Activated CD4-positive, alpha-beta T cell treated with anti-CD3 and anti-CD28 coated beads, Interleukin-2, amount 10 ng/mL, durations not matched to agents 7 days and 5 days (primary cell): ENCODE measurements around the gene KRTAP4-2. TPM values are rescaled to one million over a fixed set of nuclear protein-coding genes. Genes with fewer than 3 reads are reported as not detected.
"Not testable (repeated sequence)": the region's sequence is repeated elsewhere in the genome, so short reads cannot be mapped to it uniquely, and the experiment has no call there.

Experiments
- CTCF ChIA-PET: fragments of 350-600 bp; sonication (Branson Sonifier 250); formaldehyde crosslinking; loops from one replicate; lab custom pipeline; 2021; ENCODE audit warnings: antibody characterized with exemption; lab: Charles Lee
- POLR2A ChIA-PET: fragments of 350-600 bp; sonication (Branson Sonifier 250); formaldehyde crosslinking; loops from one replicate; lab custom pipeline; 2021; ENCODE audit warnings: antibody characterized with exemption; lab: Charles Lee
- DNase-seq: peaks from one replicate; pipeline ENCODE4 v3.0.0-alpha.2; 2020
- H3K27ac Mint-ChIP-seq: one replicate; pipeline ENCODE4 v1.8.0; 2021; ENCODE audit warnings: mild to moderate bottlenecking, moderate library complexity, mixed read lengths
- H3K27me3 Mint-ChIP-seq: one replicate; pipeline ENCODE4 v1.8.0; 2021; ENCODE audit warnings: mixed read lengths
- H3K36me3 Mint-ChIP-seq: one replicate; pipeline ENCODE4 v1.8.0; 2021; ENCODE audit warnings: low read depth, mixed read lengths
- H3K4me1 Mint-ChIP-seq: one replicate; pipeline ENCODE4 v1.8.0; 2021; ENCODE audit warnings: mixed read lengths
- H3K4me3 Mint-ChIP-seq: one replicate; pipeline ENCODE4 v1.8.0; 2021; ENCODE audit warnings: mild to moderate bottlenecking, moderate library complexity, mixed read lengths
- H3K9me3 Mint-ChIP-seq: one replicate; pipeline ENCODE4 v1.8.0; 2021; ENCODE audit warnings: mixed read lengths
- total RNA-seq, 2 experiments: library from RNA; stranded (reverse); gene quantifications; one replicate each; pipeline ENCODE4 v1.2.3, GENCODE V29; 2021

The KRTAP4-2 gene
- total RNA-seq, 2 experiments from 2014 or later = not detected

- H3K27me3 Mint-ChIP-seq = no peaks in the 10 kb centered on the region
- H3K4me1 Mint-ChIP-seq = no peaks in the 10 kb centered on the region
- H3K36me3 Mint-ChIP-seq = no peaks in the 10 kb centered on the region
- no peak overlapping the region for H3K4me3 Mint-ChIP-seq
- no peak for DNase-seq
- CTCF ChIA-PET = no interaction called here
- POLR2A ChIA-PET = no interaction called here
- H3K27ac Mint-ChIP-seq = no peak overlapping the region
- no peaks in the 10 kb centered on the region for H3K9me3 Mint-ChIP-seq
Observed at GRCh38 chr17:41185001-41185400, 7.0 kb upstream of the KRTAP4-2 start.

- no peak within 1 kb of the TSS for H3K4me3 Mint-ChIP-seq
- no peak within 1 kb of the TSS for H3K27ac Mint-ChIP-seq
- no peaks in the 10 kb centered on the region for H3K36me3 Mint-ChIP-seq
- no peaks in the 10 kb centered on the region for H3K27me3 Mint-ChIP-seq
- DNase-seq = no peak
- H3K4me1 Mint-ChIP-seq = no peaks in the 10 kb centered on the region
- POLR2A ChIA-PET = no interaction called here
- CTCF ChIA-PET = no interaction called here
- no peaks in the 10 kb centered on the region for H3K9me3 Mint-ChIP-seq
Observed at GRCh38 chr17:41184480-41184961, 6.5 kb upstream of the KRTAP4-2 start, which contains the start of gene KRTAP4-1. Gene KRTAP4-1, minus strand, starts transcription at chr17:41184911. Its CDS starts 57 bp downstream, at chr17:41184854.

GRCh38 chr17:41178843-41179616 lies 1.0 kb upstream of the KRTAP4-2 start:
- no peaks in the 10 kb centered on the region for H3K36me3 Mint-ChIP-seq
- POLR2A ChIA-PET = no interaction called here
- CTCF ChIA-PET = no interaction called here
- no peaks in the 10 kb centered on the region for H3K27me3 Mint-ChIP-seq
- no peaks in the 10 kb centered on the region for H3K4me1 Mint-ChIP-seq
- no peak overlapping the region for H3K27ac Mint-ChIP-seq
- H3K9me3 Mint-ChIP-seq = no peaks in the 10 kb centered on the region
- DNase-seq = no peak
- H3K4me3 Mint-ChIP-seq = no peak overlapping the region

- POLR2A ChIA-PET = no interaction called here
Observed at GRCh38 chr17:41178341-41178740, 320 bp upstream of the KRTAP4-2 start.

GRCh38 chr17:41176744-41177387 lies 1.2 kb downstream of the KRTAP4-2 start:
- Mint-ChIP-seq H3K4me1 (no peaks in the 10 kb centered on the region), H3K27ac (no peak overlapping the region), H3K36me3 (no peaks in the 10 kb centered on the region), H3K9me3 (no peaks in the 10 kb centered on the region), H3K4me3 (no peak overlapping the region), H3K27me3 (no peaks in the 10 kb centered on the region)
- no peak for DNase-seq
- ChIA-PET CTCF (no interaction called here), POLR2A (interaction anchor here (0.6 kb wide), 1 partner anchor 433 kb away, joined by 3 read pairs; no protein-coding TSS in a partner anchor)

More at GRCh38 chr17:41178341-41178740, 320 bp upstream of the KRTAP4-2 start:
- H3K27me3 Mint-ChIP-seq = no peaks in the 10 kb centered on the region
- no peak overlapping the region for H3K4me3 Mint-ChIP-seq
- no peaks in the 10 kb centered on the region for H3K9me3 Mint-ChIP-seq
- H3K27ac Mint-ChIP-seq = no peak overlapping the region
- H3K4me1 Mint-ChIP-seq = no peaks in the 10 kb centered on the region
- CTCF ChIA-PET = no interaction called here
- DNase-seq = no peak
- H3K36me3 Mint-ChIP-seq = no peaks in the 10 kb centered on the region

GRCh38 chr17:41171886-41172285 lies 6.1 kb downstream of the KRTAP4-2 start:
- Mint-ChIP-seq H3K4me3 (no peak overlapping the region), H3K4me1 (no peaks in the 10 kb centered on the region), H3K27me3 (peaks cover 6% of the 10 kb centered on the region), H3K27ac (no peak overlapping the region), H3K36me3 (no peaks in the 10 kb centered on the region), H3K9me3 (no peaks in the 10 kb centered on the region)
- ChIA-PET POLR2A (no interaction called here), CTCF (no interaction called here)
- no peak for DNase-seq

- no peaks in the 10 kb centered on the region for H3K4me1 Mint-ChIP-seq
- no peak within 1 kb of the TSS for H3K27ac Mint-ChIP-seq
- peaks cover 6% of the 10 kb centered on the region for H3K27me3 Mint-ChIP-seq
- POLR2A ChIA-PET = no interaction called here
- no peaks in the 10 kb centered on the region for H3K9me3 Mint-ChIP-seq
- no peak for DNase-seq
- no peaks in the 10 kb centered on the region for H3K36me3 Mint-ChIP-seq
- no peak within 1 kb of the TSS for H3K4me3 Mint-ChIP-seq
- CTCF ChIA-PET = no interaction called here
Observed at GRCh38 chr17:41168121-41168520, 9.9 kb downstream of the KRTAP4-2 start, which contains the start of gene KRTAP4-3. Gene KRTAP4-3, minus strand, starts transcription at chr17:41168221. Its CDS starts 49 bp downstream, at chr17:41168172.

- Mint-ChIP-seq H3K9me3 (no peaks in the 10 kb centered on the region), H3K36me3 (no peaks in the 10 kb centered on the region), H3K27ac (no peak overlapping the region), H3K4me3 (no peak overlapping the region), H3K4me1 (no peaks in the 10 kb centered on the region), H3K27me3 (peaks cover 6% of the 10 kb centered on the region)
- ChIA-PET CTCF (no interaction called here), POLR2A (no interaction called here)
- DNase-seq = no peak
Observed at GRCh38 chr17:41167561-41167960, 10.5 kb downstream of the KRTAP4-2 start.

GRCh38 chr17:41163828-41164227 lies 14.2 kb downstream of the KRTAP4-2 start:
- Mint-ChIP-seq H3K4me3 (no peak overlapping the region), H3K36me3 (no peaks in the 10 kb centered on the region), H3K4me1 (no peaks in the 10 kb centered on the region), H3K27me3 (no peaks in the 10 kb centered on the region), H3K9me3 (no peaks in the 10 kb centered on the region), H3K27ac (no peak overlapping the region)
- no peak for DNase-seq
- ChIA-PET POLR2A (no interaction called here), CTCF (no interaction called here)

GRCh38 chr17:41160648-41161047 lies 17.4 kb downstream of the KRTAP4-2 start, which contains the start of gene KRTAP4-4:
Gene KRTAP4-4, minus strand, starts transcription at chr17:41160748. Its CDS starts 57 bp downstream, at chr17:41160691.
- ChIA-PET POLR2A (no interaction called here), CTCF (no interaction called here)
- DNase-seq = no peak
- Mint-ChIP-seq H3K27ac (no peak within 1 kb of the TSS), H3K9me3 (no peaks in the 10 kb centered on the region), H3K4me1 (no peaks in the 10 kb centered on the region), H3K27me3 (peaks cover 5% of the 10 kb centered on the region), H3K4me3 (no peak within 1 kb of the TSS), H3K36me3 (no peaks in the 10 kb centered on the region)

- H3K9me3 Mint-ChIP-seq, H3K4me1 Mint-ChIP-seq, POLR2A ChIA-PET, H3K27ac Mint-ChIP-seq, H3K4me3 Mint-ChIP-seq, H3K27me3 Mint-ChIP-seq, DNase-seq, H3K36me3 Mint-ChIP-seq: not testable (repeated sequence)
- CTCF ChIA-PET = interaction anchor here (1.4 kb wide), 1 partner anchor 11 kb away, joined by 3 read pairs; the partner anchor contains the start of gene KRTAP4-5
Observed at GRCh38 chr17:41160190-41160589, 17.8 kb downstream of the KRTAP4-2 start.

- H3K27ac Mint-ChIP-seq = no peak overlapping the region
- peaks cover 14% of the 10 kb centered on the region for H3K27me3 Mint-ChIP-seq
- no peak for DNase-seq
- POLR2A ChIA-PET = no interaction called here
- H3K9me3 Mint-ChIP-seq = no peaks in the 10 kb centered on the region
- H3K4me3 Mint-ChIP-seq = no peak overlapping the region
- H3K4me1 Mint-ChIP-seq = no peaks in the 10 kb centered on the region
- CTCF ChIA-PET = no interaction called here
- H3K36me3 Mint-ChIP-seq = no peaks in the 10 kb centered on the region
Observed at GRCh38 chr17:41153856-41154255, 24.2 kb downstream of the KRTAP4-2 start.

- H3K27me3 Mint-ChIP-seq = peaks cover 11% of the 10 kb centered on the region
- DNase-seq = no peak
- H3K27ac Mint-ChIP-seq = no peak overlapping the region
- no peaks in the 10 kb centered on the region for H3K4me1 Mint-ChIP-seq
- H3K4me3 Mint-ChIP-seq = no peak overlapping the region
- no peaks in the 10 kb centered on the region for H3K9me3 Mint-ChIP-seq
- POLR2A ChIA-PET = no interaction called here
- H3K36me3 Mint-ChIP-seq = no peaks in the 10 kb centered on the region
- CTCF ChIA-PET = no interaction called here
Observed at GRCh38 chr17:41151525-41151924, 26.5 kb downstream of the KRTAP4-2 start.
